Left renal pelvis (tissue), 4 donors: Measurements from ENCODE around the gene SORL1-AS1.
"Not testable (repeated sequence)": the region's sequence is repeated elsewhere in the genome, so short reads cannot be mapped to it uniquely, and the experiment has no call there.

Source experiments
- DNase-seq, 4 donors: peaks; one replicate each; pipeline ENCODE4 v3.0.0-alpha.2; 2013; ENCODE audit warnings: low read depth in 4 of 4, low spot score in 3 of 4

SORL1-AS1 gene

GRCh38 chr11:121452609-121453150, at the start of gene SORL1-AS1:
Gene SORL1-AS1, minus strand, starts transcription at chr11:121452967.
- no peak for DNase-seq

- no peak for DNase-seq
Measured at GRCh38 chr11:121500717-121501116, 48.0 kb upstream of the SORL1-AS1 start.

- no peak for DNase-seq
Measured at GRCh38 chr11:121500275-121500674, 47.5 kb upstream of the SORL1-AS1 start.

- no peak for DNase-seq
Measured at GRCh38 chr11:121499405-121499804, 46.6 kb upstream of the SORL1-AS1 start.

GRCh38 chr11:121497176-121497998, 44.6 kb upstream of the SORL1-AS1 start:
- no peak for DNase-seq

- no peak for DNase-seq
Measured at GRCh38 chr11:121494355-121495099, 41.8 kb upstream of the SORL1-AS1 start.

GRCh38 chr11:121489823-121490222, 37.1 kb upstream of the SORL1-AS1 start:
- no peak for DNase-seq

- no peak for DNase-seq
Measured at GRCh38 chr11:121488641-121489040, 35.9 kb upstream of the SORL1-AS1 start.

GRCh38 chr11:121488170-121488569, 35.4 kb upstream of the SORL1-AS1 start:
- no peak for DNase-seq

- no peak for DNase-seq
Measured at GRCh38 chr11:121487191-121487590, 34.4 kb upstream of the SORL1-AS1 start.

GRCh38 chr11:121486054-121486453, 33.3 kb upstream of the SORL1-AS1 start:
- no peak for DNase-seq

GRCh38 chr11:121485216-121485615, 32.4 kb upstream of the SORL1-AS1 start:
- DNase-seq = no peak

- no peak for DNase-seq
Measured at GRCh38 chr11:121483805-121484480, 31.2 kb upstream of the SORL1-AS1 start.

GRCh38 chr11:121482231-121483129, 29.7 kb upstream of the SORL1-AS1 start:
- no peak for DNase-seq

GRCh38 chr11:121481484-121482230, 28.9 kb upstream of the SORL1-AS1 start:
- not testable (repeated sequence) for DNase-seq

GRCh38 chr11:121479698-121480238, 27.0 kb upstream of the SORL1-AS1 start:
- DNase-seq = no peak

- DNase-seq = no peak
Measured at GRCh38 chr11:121478895-121479697, 26.3 kb upstream of the SORL1-AS1 start.

GRCh38 chr11:121478226-121478894, 25.6 kb upstream of the SORL1-AS1 start:
- DNase-seq = no peak
